Measurements from ENCODE around the gene ETV1.
A peak's percentile ranks its signal among the peaks of the same experiment; 100 is the strongest.

The ETV1 gene

GRCh38 chr7:13947535-13947934 lies 41.9 kb downstream of the ETV1 start:
- no peak for DNase-seq (ENCODE audit: low read depth)
- no peak for TF ChIP-seq CTCF (IDR thresholded peaks at IDR 0.05; ENCODE audit: insufficient read depth, low read depth, low read length, missing control alignments)
- no peak overlapping the region for H3K4me3 ChIP-seq (ENCODE audit: low read depth, low read length)

DNA sequence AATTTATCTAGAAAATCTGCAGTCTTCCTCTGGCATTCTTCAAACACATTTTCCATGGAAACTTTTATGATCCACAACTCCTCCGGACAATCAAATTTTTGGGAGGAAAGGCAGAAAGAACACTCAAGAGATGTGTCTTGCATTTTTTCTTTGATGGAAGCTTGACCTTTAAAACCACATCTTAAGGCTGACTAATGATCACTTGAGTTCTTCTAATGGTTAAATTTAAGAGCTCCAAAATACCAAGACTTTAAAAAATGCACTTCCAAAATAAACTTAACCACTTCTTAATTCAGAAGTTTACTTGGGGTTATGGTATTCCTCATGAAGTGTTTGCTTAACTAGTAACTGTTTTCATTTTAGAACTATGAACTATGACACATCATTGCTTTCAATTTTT lies 43.3 kb downstream of the ETV1 start:
- TF ChIP-seq CTCF (IDR thresholded peaks at IDR 0.05; ENCODE audit: insufficient read depth, low read depth, low read length, missing control alignments), result no peak
- DNase-seq (ENCODE audit: low read depth), result no peak
- H3K4me3 ChIP-seq (ENCODE audit: low read depth, low read length), result no peak overlapping the region

GRCh38 chr7:13945670-13946069 lies 43.8 kb downstream of the ETV1 start:
- TF ChIP-seq CTCF (IDR thresholded peaks at IDR 0.05; ENCODE audit: insufficient read depth, low read depth, low read length, missing control alignments), result no peak
- peak; percentile 1 for DNase-seq (ENCODE audit: low read depth)
- no peak overlapping the region for H3K4me3 ChIP-seq (ENCODE audit: low read depth, low read length)

- DNase-seq (ENCODE audit: low read depth), result no peak
- TF ChIP-seq CTCF (IDR thresholded peaks at IDR 0.05; ENCODE audit: insufficient read depth, low read depth, low read length, missing control alignments), result no peak
- no peak overlapping the region for H3K4me3 ChIP-seq (ENCODE audit: low read depth, low read length)
Observed at GRCh38 chr7:13933536-13933935, 55.9 kb downstream of the ETV1 start.

DNA sequence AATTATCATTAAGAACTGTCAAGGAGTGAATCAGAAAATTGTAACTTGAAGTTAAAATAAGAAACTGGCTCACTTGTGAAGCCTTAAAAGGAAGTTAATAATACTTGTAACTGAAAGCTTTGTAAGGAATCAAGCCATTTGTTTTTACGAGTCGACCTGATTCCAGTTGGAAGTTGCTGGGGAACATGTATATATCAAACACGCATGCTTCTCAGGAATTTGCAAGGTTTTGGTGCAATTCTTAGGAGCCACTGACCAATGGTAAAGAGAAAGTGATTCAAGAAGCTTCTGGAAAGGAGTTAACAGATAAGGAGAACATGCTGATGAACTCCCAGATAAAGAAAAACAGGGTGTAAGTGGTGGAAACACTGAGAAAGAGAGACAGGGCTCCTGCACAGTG lies 56.4 kb downstream of the ETV1 start:
- TF ChIP-seq CTCF (IDR thresholded peaks at IDR 0.05; ENCODE audit: insufficient read depth, low read depth, low read length, missing control alignments), result no peak
- no peak for DNase-seq (ENCODE audit: low read depth)
- no peak overlapping the region for H3K4me3 ChIP-seq (ENCODE audit: low read depth, low read length)

DNA sequence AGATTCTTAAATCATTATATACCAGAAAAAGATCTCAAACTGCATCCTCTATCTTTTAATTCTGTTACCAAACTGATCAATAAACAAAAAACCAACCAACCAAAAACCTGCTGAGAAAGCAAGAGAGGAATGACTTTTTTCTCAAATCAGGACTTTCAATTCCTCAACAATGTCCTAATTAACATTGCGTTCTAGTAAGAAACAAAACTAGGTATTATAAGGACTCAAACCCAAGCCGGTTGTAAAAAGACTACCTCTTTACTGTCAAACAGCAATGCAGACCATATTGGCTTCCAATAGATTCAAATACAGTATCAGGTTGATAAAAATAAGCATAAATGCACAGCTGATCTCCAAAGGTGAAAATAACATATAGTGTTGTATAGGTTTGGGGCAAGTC lies 57.3 kb downstream of the ETV1 start:
- no peak overlapping the region for H3K4me3 ChIP-seq (ENCODE audit: low read depth, low read length)
- DNase-seq (ENCODE audit: low read depth), result no peak
- TF ChIP-seq CTCF (IDR thresholded peaks at IDR 0.05; ENCODE audit: insufficient read depth, low read depth, low read length, missing control alignments), result no peak

DNA sequence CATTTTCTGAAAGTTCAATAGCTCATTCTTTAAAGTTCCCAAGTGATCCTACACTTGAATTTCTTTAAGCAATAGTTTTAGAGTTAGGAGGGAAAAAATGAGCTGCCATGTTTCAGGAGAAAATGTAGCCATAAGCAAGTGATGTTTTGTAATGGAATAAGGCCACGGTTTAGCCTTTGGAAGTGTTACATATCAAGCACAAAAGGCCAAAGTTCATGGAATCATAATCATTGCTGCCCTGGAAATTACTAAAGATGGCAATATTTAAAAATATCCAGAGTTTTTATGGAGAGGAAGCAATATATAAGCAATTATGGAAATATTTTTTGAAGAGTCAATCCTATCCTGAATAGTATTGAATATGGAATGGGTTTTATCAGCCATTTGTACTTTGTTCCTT lies 68.4 kb downstream of the ETV1 start:
- H3K4me3 ChIP-seq (ENCODE audit: low read depth, low read length), result no peak overlapping the region
- no peak for TF ChIP-seq CTCF (IDR thresholded peaks at IDR 0.05; ENCODE audit: insufficient read depth, low read depth, low read length, missing control alignments)
- DNase-seq (ENCODE audit: low read depth), result no peak

Measured in GM12865 (cell line).